GM21528 (cell line): ENCODE measurements around the gene INHBE.
"Not testable (repeated sequence)": the region's sequence is repeated elsewhere in the genome, so short reads cannot be mapped to it uniquely, and the experiment has no call there.

Experiments used
- ATAC-seq: cut with Tn5 transposase; IDR thresholded peaks from one replicate; pipeline ENCODE4 v1.9.1; 2021; ENCODE audit warnings: mild to moderate bottlenecking, moderate library complexity; ENCODE audit not compliant: unreplicated experiment, low FRiP score

Gene INHBE

GRCh38 chr12:57439762-57440266 lies 15.3 kb upstream of the INHBE start:
- no peak for ATAC-seq

GRCh38 chr12:57441393-57441792 lies 13.7 kb upstream of the INHBE start:
- not testable (repeated sequence) for ATAC-seq

GRCh38 chr12:57441846-57442427 lies 13.2 kb upstream of the INHBE start:
- ATAC-seq = no peak

- ATAC-seq = not testable (repeated sequence)
Measured at GRCh38 chr12:57444337-57444736, 10.8 kb upstream of the INHBE start.

GRCh38 chr12:57444744-57445143 lies 10.4 kb upstream of the INHBE start:
- no peak for ATAC-seq

GRCh38 chr12:57446292-57446960 lies 8.7 kb upstream of the INHBE start:
- ATAC-seq = no peak

GRCh38 chr12:57448669-57449068 lies 6.4 kb upstream of the INHBE start:
- no peak for ATAC-seq

GRCh38 chr12:57449375-57449774 lies 5.7 kb upstream of the INHBE start:
- no peak for ATAC-seq

GRCh38 chr12:57450057-57450456 lies 5.0 kb upstream of the INHBE start:
- no peak for ATAC-seq

- no peak for ATAC-seq
Measured at GRCh38 chr12:57451233-57451778, 3.8 kb upstream of the INHBE start.

GRCh38 chr12:57452181-57452936 lies 2.7 kb upstream of the INHBE start:
- no peak for ATAC-seq

GRCh38 chr12:57452937-57453509 lies 2.1 kb upstream of the INHBE start:
- ATAC-seq = no peak

GRCh38 chr12:57454213-57454565 lies 918 bp upstream of the INHBE start:
- no peak for ATAC-seq

GRCh38 chr12:57455374-57456144 lies 452 bp downstream of the INHBE start:
- ATAC-seq = no peak

- no peak for ATAC-seq
Measured at GRCh38 chr12:57456145-57456700, 1.1 kb downstream of the INHBE start.

- no peak for ATAC-seq
Measured at GRCh38 chr12:57456737-57457490, 1.8 kb downstream of the INHBE start.

- no peak for ATAC-seq
Measured at GRCh38 chr12:57458665-57459054, 3.6 kb downstream of the INHBE start.

- peak; percentile 67 for ATAC-seq
Measured at GRCh38 chr12:57459055-57459749, 4.1 kb downstream of the INHBE start.
